NOMO-1 (cell line): ENCODE measurements around the gene SAMD3.
"Not testable (repeated sequence)": the region's sequence is repeated elsewhere in the genome, so short reads cannot be mapped to it uniquely, and the experiment has no call there.

Source experiments
- DNase-seq, 2 experiments: peaks; one replicate each; lab custom pipeline; 2025; ENCODE audit not compliant: unreplicated experiment in 2 of 2; lab: John Stamatoyannopoulos, UW

Gene SAMD3

GRCh38 chr6:130138116-130138908 is 84.4 kb downstream of the SAMD3 start:
- no peak for DNase-seq

GRCh38 chr6:130136798-130137197 is 86.0 kb downstream of the SAMD3 start:
- DNase-seq: no peak

- DNase-seq: no peak
These were observed 88.2 kb downstream of the SAMD3 start for GRCh38 chr6:130134582-130134981.

GRCh38 chr6:130132286-130132701 is 90.5 kb downstream of the SAMD3 start:
- no peak for DNase-seq

GRCh38 chr6:130129762-130130246 is 92.9 kb downstream of the SAMD3 start:
- DNase-seq: no peak

GRCh38 chr6:130128326-130128725 is 94.4 kb downstream of the SAMD3 start:
- peak; percentile 5 to 26 for DNase-seq

GRCh38 chr6:130127195-130127594 is 95.6 kb downstream of the SAMD3 start:
- DNase-seq: no peak

GRCh38 chr6:130122243-130122642 is 100.5 kb downstream of the SAMD3 start:
- no peak for DNase-seq

GRCh38 chr6:130120731-130121130 is 102.0 kb downstream of the SAMD3 start:
- DNase-seq: no peak

GRCh38 chr6:130119211-130119610 is 103.5 kb downstream of the SAMD3 start:
- no peak for DNase-seq

GRCh38 chr6:130118236-130118635 is 104.5 kb downstream of the SAMD3 start:
- no peak for DNase-seq

- not testable (repeated sequence) for DNase-seq
These were observed 105.5 kb downstream of the SAMD3 start for GRCh38 chr6:130117187-130117701.

GRCh38 chr6:130116273-130116672 is 106.5 kb downstream of the SAMD3 start:
- DNase-seq: no peak

- peak; percentile 2 to 52 for DNase-seq
These were observed 107.7 kb downstream of the SAMD3 start for GRCh38 chr6:130115036-130115435.

- DNase-seq: no peak
These were observed 109.5 kb downstream of the SAMD3 start for GRCh38 chr6:130113201-130113710.

GRCh38 chr6:130111031-130111430 is 111.7 kb downstream of the SAMD3 start:
- no peak for DNase-seq

GRCh38 chr6:130107710-130108109 is 115.0 kb downstream of the SAMD3 start:
- no peak for DNase-seq

- peak; percentile 59 to 75 for DNase-seq
These were observed 116.6 kb downstream of the SAMD3 start for GRCh38 chr6:130105996-130106704.

GRCh38 chr6:130099119-130099518 is 123.6 kb downstream of the SAMD3 start:
- no peak for DNase-seq

- DNase-seq: no peak
These were observed 124.4 kb downstream of the SAMD3 start for GRCh38 chr6:130098317-130098716.
